HG02588 (cell line): Measurements from ENCODE around the gene ZFP42.
"Not testable (repeated sequence)": the region's sequence is repeated elsewhere in the genome, so short reads cannot be mapped to it uniquely, and the experiment has no call there.

Experiments
- ATAC-seq: cut with Tn5 transposase; IDR thresholded peaks from one replicate; pipeline ENCODE4 v1.9.1; 2021; ENCODE audit warnings: mild to moderate bottlenecking, moderate library complexity; ENCODE audit not compliant: unreplicated experiment

The ZFP42 gene

GRCh38 chr4:188021548-188022249 lies 26.1 kb downstream of the ZFP42 start:
- no peak for ATAC-seq

DNA sequence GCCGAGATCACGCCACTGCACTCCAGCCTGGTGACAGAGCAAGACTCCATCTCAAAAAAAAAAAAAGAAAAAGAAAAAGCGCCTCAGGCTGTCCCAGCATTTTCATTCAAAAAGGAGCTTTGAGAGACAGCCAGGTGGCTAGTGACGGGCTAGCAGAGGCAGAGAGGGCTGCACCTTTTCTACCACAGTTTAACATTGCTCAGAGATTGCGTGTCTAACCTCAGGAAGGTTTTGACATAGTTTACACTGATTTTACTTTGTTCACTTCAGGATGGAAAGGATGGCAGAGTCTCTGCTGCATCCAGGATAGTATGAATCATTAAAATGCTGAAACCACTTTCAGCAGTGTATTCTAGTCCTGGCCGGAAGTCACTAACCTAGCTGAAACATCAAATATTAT lies 28.1 kb downstream of the ZFP42 start:
- no peak for ATAC-seq

DNA sequence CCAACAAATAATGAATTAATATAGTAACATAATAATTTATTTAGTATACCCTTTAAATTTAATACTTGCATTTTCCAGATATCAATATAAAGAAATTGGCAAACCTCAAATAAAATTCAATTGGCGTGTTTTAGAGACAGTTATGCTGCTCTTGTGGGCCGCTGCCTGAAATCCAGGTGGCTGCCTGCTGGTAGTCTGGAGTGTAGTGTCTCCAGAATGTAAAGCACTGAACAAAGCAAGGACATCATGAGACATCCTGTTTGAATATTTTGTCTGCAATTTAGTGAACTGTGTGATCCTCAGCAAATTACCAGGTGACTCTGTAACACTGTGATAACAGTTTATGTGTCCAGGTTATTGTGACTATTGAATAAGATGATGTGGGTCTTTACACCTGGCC lies 29.9 kb downstream of the ZFP42 start:
- no peak for ATAC-seq

DNA sequence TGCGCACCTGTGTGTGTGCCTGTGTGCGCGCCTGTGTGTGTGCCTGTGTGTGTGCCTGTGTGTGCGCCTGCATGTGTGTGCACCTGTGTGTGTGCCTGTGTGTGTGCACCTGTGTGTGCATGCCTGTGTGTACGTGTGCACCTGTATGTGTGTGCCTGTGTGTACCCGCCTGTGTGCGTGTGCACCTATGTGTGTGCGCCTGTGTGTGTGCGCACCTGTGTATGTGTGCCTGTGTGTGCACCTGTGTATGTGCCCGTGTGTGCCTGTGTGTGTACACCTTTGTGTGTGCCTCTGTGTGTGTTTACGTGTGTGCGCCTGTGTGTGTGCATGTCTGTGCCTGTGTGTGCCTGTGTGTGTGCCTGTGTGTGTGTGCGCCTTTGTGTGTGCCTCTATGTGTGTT lies 33.5 kb downstream of the ZFP42 start:
- ATAC-seq, result no peak

DNA sequence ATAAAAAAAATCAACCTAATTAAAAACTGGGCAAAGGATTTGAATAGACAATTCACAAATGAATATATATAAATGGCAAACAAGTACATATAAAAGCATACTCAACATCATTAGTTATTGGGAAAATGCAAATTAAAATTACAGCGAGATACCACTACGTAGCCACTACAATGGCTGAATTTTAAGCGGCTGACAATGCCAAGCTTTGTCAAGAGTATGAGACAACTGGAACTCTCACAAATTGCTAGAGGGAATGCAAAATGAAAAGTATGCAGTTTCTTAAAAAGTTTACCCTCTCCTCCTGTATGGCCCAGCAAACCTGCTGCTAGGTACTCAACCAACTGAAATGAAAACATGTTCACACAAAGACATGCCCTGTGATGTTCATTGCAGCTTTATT lies 34.8 kb downstream of the ZFP42 start:
- ATAC-seq, result no peak

DNA sequence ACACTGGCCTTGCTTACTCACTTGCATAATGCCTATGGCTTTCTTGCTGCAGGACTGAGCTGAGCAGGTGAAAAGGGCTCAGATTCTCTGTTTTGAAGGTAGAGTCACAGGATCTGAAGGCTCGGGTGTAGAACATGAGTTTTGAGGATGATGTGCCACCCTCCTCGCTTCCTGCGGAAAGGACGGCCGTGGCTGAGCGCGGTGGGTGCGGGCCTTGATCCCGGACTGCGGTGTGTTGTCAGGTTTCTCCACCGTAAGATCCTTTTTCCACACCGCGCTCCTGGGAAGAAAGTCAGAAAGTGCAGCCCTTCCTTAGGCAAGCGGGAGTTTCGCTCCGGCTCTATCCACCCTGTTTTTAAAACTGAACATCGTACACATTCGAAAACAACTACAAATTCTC lies 36.2 kb downstream of the ZFP42 start:
- no peak for ATAC-seq

DNA sequence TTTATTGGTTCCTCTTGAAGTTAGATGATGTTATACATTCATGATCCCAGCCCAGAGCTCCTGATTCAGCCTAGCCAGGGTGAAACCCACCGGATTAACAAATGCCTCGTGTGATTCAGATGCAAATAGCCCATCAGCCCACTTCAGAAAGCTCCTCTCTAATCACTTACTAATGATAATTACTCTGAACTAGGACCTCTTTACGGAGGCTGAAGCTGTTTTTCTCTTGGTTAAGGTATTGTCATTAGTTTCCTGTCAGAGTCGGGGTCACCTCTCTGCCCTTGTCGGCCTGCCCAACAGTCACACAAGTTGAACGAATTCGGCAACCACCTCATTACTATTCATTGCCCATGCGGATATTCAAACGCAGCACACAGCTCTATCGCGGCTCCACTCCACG lies 36.6 kb downstream of the ZFP42 start:
- ATAC-seq, result no peak

DNA sequence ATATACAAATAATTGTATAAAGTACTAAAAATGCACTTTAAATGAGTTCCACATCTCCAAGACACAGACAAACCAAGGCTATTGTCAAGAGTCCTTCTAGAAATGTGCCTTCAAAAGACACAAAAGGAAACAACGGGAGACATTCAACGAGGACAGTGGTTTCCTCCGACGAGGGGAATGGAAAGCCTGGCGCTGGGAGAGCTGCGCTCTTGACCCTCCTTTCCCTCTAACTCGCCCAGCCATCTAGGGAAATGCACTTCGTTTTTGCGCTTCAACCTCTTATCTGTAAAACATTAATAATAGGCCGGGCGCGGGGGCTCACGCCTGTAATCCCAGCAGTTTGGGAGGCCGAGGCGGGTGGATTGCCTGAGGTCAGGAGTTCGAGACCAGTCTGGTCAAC lies 37.0 kb downstream of the ZFP42 start:
- no peak for ATAC-seq

DNA sequence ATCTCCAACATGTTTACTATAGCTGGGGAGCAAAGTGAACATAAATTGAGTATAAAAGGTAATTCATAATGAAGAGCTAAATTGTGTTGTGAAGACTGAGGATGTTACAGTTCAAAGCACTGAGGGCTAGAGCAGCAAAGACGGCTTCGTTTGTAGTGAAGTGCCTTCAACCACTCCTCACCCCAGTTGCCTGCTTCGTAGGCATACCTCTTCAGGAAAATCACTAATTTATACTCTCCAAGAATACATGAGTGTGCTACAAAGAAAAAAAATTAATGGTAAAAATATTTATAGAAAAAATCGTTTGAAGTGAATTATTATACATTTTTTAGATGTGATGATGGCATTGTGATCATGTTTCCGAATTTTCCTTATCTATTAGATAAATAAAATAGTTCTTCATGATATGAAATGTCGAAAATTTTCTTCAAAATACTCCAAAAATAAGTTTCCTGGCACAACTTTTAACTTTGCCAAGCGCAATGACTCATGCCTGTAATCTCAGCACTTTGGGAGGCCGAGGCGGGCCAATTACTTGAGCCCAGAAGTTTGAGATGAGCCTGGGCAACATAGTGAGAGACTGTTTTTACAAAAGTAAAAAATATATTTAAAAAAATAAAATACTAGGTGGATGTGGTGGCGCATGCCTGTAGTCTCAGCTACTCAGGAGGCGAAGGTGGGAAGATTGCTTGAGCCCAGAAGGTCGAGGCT lies 41.6 kb downstream of the ZFP42 start:
- no peak for ATAC-seq

GRCh38 chr4:188041721-188042120 lies 46.1 kb downstream of the ZFP42 start:
- ATAC-seq, result no peak

GRCh38 chr4:188042191-188042590 lies 46.6 kb downstream of the ZFP42 start:
- no peak for ATAC-seq

DNA sequence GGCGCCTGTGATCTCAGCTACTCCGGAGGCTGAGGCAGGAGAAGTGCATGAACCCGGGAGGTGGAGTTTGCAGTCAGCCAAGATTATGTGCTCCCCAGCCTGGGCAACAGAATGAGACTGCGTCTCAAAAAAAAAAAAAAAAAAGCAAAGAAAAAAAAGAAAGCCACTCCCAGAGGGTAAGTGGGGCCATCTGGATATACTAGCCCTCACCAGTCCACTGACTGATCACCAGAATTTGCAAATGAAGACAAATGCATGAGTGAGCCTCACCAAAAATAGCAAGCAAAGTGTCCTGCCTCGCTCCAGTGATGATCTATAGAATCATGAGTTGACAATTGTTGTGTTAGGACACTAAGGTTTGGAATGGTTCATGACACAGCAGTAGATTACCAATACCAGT lies 47.6 kb downstream of the ZFP42 start:
- ATAC-seq, result no peak

GRCh38 chr4:188045461-188045860 lies 49.9 kb downstream of the ZFP42 start:
- not testable (repeated sequence) for ATAC-seq

DNA sequence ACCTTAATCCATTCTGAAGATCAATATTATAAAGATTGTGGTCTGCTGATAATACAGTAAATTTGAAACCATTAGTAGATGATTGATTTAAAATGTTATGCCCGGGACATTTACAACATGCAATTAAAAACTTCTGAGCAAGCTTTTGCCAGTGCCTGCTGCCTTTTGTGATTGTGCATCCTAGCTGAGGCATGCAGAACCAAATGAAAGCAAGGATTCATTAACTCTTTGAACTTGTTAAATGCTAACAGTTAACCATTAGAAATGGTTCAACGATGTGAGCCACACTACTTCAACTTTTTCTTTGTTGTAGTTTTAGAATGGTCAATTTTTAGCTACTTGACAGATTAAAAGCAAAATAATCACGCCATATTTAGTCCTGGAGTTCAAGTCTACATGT lies 51.1 kb downstream of the ZFP42 start:
- no peak for ATAC-seq

DNA sequence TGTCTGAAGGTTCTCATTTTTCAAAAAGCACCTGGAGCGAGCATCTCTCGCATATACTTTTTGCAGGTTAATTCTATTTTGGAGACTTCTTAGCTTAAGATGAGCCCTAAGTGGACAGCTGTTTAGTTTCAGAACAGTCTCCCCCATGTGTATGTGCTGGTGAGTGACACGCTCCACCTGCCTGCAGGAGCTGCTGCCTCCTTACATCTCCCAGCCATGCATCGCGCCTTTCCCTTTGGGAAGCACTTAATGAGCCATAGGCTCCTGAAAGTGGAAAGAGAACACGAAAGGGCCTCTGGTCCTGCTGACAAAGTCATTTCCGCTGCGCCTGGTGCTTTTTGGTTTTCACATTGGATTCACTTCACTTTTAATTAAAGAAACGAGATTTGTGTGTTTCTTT lies 57.7 kb downstream of the ZFP42 start:
- ATAC-seq, result no peak
